Measurements from ENCODE around the gene ANKRD22.
"Not testable (repeated sequence)": the region's sequence is repeated elsewhere in the genome, so short reads cannot be mapped to it uniquely, and the experiment has no call there.

Gene ANKRD22

GRCh38 chr10:88851706-88852105 is at the start of gene ANKRD22:
ANKRD22 (minus strand) TSS chr10:88851844; CDS start chr10:88851607, 237 bp downstream.
- no peak for DNase-seq (ENCODE audit: low read depth)

DNA sequence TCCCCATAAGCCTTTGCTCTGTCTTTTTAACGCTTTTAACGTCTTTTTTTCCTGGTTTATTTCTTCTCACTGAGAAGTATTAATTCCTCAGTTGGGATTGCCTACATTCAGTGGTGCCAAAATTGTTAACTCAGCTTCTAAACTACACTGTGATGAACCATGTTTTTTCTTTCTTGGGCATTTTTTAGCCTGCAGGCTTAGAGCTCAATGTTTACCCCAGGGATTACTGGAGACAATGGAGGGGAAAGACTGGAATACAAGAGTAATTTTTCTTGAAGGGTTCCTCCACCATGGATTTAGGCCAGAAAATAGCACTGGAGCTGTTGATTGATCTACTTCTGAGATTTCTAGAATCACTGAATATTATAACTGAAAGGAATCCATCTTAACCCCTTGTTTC is 48.2 kb upstream of the ANKRD22 start:
- DNase-seq (ENCODE audit: low read depth), result no peak

DNA sequence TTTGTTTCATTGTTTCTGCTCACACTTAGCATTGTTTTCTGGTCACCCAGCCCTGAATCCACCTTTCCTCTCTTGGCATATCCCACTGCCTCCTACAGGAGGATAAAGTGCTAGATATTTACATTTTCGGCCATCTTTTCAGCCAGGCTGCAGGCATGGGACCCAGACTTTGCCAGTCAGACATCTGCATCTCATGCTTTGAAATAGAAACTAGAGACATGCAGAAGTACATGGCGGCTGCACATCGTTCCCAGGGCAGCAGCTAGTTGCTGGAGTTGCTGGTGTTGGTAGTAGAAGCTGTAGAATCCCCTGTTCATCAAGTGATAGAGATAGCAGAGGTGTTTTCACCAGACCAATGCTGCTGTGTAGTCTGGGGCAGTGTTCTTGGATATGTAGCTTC is 47.1 kb upstream of the ANKRD22 start:
- DNase-seq (ENCODE audit: low read depth), result no peak

- DNase-seq (ENCODE audit: low read depth), result peak; percentile 33
Measured at GRCh38 chr10:88896994-88897853, 45.6 kb upstream of the ANKRD22 start.

- no peak for DNase-seq (ENCODE audit: low read depth)
Measured at GRCh38 chr10:88896372-88896993, 44.8 kb upstream of the ANKRD22 start.

GRCh38 chr10:88895250-88895649 is 43.6 kb upstream of the ANKRD22 start:
- no peak for DNase-seq (ENCODE audit: low read depth)

GRCh38 chr10:88893611-88894010 is 42.0 kb upstream of the ANKRD22 start:
- no peak for DNase-seq (ENCODE audit: low read depth)

- no peak for DNase-seq (ENCODE audit: low read depth)
Measured at GRCh38 chr10:88892222-88892967, 40.8 kb upstream of the ANKRD22 start.

DNA sequence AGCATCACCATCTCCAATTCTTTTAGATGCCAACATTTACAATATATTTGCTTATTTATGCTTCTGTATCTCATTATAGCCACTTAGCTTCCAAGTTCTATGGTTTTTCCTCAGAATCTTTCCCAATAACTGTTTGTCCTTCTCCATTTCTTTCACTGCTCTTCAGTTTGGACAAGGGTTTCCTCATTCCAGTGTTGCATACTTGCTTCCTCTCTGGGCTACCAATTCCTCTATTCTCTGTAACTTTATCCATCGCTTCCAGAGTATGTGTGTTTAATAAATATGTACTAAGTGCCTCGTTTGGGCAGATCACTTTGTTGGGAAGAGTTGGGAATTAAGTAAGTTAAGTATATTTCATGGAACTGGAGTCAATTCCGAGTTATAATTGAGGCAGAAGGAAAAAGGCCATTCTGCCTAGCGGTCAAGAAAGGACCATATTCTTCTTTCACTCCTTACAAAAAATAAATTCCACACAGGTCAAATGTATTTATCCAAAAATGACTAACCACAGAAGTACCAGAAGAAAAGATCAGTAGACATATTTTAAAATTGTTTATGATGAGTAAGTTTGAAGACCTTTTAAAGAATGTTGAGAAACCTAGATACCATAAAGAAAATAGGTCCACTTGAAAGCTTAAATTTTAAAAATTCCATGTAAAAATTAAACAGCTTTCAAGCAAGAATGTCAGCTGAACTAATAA is 39.2 kb upstream of the ANKRD22 start:
- DNase-seq (ENCODE audit: low read depth), result no peak

GRCh38 chr10:88889559-88890337 is 38.1 kb upstream of the ANKRD22 start:
- DNase-seq (ENCODE audit: low read depth), result no peak

DNA sequence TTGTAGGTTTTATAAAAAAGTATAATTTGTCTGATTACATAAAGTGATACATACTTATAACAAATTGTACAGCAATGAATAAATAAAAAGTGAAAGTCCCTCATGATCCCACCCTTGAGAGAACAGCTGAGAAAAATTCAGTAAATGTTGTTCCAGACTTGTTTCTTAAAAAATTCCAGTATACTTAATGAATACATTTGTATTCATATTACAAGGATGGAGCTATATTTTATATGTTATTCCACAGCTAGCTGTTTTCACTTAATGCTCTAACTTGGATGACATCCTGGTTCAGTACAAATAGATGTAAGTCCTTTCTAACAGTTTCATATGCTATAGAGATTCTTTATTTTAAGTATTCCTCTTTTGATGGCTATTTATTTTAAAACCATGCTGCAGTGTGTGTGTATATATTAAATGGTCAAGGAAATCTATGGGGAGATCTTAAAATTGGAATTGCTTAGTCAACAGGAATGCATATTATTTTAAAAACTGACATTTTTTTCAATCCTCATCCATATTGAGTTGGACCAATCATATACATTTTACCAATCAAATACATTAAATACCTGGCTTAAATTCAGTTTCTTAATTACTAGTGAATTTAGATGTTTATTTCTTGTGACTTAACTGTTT is 37.3 kb upstream of the ANKRD22 start:
- no peak for DNase-seq (ENCODE audit: low read depth)

DNA sequence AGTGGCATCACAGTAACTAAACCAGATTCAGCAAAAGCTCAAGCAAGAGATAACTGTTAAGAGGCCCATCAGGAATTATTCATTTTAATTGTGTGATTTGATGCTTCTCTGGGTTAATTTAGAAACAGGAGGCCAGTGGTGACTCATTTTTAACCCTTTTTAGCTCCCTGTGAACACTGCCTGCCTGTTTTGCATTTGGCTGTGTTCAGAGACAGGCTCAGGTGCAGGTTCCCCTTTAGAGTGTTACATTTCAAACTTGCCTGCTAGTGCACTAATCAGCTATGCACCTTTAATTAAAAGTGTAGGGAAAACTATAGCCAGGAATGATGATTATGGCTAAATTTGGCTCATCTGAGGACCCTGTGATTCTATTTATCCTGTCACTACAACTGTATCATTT is 34.9 kb upstream of the ANKRD22 start:
- DNase-seq (ENCODE audit: low read depth), result no peak

DNA sequence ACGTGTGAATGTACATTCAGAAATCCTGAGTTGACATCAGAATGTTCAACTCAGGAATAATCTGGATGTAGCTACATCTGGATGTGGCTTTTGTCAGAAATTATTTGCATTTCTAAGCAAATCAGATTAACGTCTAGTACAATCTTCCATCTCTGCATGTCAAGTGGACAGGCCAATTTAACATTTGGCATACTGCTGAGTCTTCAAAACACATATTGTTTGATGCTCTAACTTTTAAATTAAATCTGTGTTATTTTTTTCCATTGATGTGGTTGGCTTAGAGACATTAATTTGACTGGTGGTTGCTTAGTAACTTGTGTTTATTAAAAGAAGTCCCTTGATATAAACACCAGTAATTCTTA is 31.8 kb upstream of the ANKRD22 start:
- no peak for DNase-seq (ENCODE audit: low read depth)

DNA sequence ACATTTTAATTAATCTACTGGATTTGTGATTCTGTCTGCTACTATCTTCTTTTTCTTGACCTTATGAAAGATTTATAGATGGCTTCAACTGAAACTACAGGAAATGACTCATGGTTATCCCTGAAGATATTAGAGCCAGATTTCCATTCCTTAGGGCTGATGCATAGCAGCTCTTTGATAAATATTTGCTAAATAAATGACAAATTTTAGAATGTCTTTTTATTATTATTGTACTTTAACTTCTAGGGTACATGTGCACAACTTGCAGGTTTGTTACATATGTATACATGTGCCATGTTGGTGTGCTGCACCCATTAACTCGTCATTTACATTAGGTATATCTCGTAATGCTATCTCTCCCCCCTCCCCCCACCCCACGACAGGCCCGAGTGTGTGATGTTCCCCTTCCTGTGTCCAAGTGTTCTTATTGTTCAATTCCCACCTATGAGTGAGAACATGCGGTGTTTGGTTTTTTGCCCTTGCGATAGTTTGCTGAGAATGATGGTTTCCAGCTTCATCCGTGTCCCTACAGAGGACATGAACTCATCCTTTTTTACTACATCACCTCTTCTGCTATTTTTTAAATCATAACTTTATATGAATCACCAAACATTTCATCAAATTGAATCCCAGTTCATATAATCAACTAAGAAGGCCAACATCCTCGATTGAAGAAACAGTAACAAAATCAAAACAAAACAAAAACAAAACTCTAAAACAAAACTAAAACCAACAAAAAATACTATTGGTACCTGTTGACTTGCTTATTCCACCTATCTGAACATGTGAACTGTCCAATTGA is 31.2 kb upstream of the ANKRD22 start:
- not testable (repeated sequence) for DNase-seq (ENCODE audit: low read depth)

GRCh38 chr10:88881922-88882645 is 30.4 kb upstream of the ANKRD22 start:
- no peak for DNase-seq (ENCODE audit: low read depth)

GRCh38 chr10:88881320-88881719 is 29.7 kb upstream of the ANKRD22 start:
- no peak for DNase-seq (ENCODE audit: low read depth)

DNA sequence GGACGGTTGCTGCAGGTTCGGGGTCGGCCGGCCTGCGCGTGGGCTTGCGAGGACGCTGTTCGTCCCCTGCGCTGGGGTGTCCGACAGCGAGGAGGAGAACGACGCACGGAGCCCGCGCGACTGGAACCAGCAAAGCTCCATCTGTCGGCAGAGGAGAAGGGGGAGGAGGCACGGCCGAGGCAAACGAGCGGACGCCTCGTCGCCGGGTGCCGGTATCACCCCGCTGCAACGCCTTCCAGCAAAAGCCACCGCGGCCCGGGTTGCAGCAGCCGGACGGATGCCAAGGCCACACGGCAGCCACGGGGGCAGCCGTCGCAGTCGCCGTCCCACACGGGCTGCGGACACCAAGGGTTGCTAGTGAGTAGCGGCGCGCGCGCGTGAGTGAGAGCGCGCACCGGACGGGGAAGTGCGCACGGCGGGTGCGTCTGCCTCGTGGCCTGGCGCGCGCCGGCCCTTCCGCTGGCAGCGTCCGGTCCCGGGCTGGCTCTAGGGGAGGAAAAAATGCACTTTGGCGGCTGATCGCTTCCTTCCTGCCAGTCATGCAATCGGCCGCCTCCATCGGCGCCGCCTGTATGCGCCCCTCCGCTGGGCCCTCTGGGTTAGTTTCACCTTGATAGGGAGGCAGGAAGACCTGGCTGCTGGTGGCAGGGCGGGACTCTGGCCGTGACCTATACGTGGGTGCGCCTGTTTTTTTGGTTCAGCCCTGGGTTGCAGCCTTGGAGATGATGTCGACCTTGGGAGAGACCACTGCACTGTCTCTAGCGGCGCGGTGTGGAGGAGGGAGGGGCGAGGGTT is 28.8 kb upstream of the ANKRD22 start:
- peak; percentile 35 for DNase-seq (ENCODE audit: low read depth)

DNA sequence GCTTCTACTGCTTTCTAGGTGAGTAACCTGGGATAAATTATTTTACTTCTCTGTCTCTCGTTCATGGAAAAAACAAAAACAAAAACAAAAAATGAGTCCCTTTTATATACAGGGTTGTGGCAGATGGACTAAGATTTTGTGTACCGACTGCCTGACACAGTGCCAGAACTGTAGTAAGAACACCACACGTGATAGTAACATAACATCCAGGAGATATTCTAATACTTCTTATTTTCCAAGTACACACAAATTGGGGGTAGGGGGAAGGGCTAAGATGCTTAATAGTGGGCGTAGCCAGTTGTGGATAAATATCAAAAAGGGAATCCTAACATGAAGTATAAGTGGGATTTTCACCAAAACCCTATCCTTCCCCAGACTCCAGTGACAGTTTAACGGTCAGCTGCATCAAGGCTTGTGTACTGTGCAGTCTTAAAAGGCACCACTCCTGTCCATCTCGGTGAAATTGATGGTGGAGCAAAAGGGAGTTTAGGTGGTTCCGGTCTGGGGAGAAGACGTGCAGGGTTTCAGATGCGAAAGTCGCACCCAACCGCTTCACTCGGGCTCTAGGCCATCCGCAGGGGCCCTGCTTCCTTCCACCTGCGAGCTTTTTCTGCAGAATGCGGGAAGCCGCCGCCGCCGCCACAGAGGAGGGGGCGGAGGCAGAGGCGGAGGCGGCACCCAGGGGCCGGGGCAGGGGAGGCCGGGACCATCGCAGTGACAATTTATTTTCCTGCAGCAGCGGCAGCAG is 28.1 kb upstream of the ANKRD22 start, which contains the start of gene STAMBPL1:
TSS of gene STAMBPL1 (plus strand) at position 712 of the 748 bp plus-strand sequence. CDS start 21,464 bp downstream, outside the sequence.
- peak; percentile 67 for DNase-seq (ENCODE audit: low read depth)
